Prostate gland (tissue), 2 donors: ENCODE results near the gene MITD1.
"Not testable (repeated sequence)": the region's sequence is repeated elsewhere in the genome, so short reads cannot be mapped to it uniquely, and the experiment has no call there.

ENCODE experiments used
- CTCF ChIP-seq, 4 experiments: fragments of 200-600 bp in 2 of 4; fragments of 450-650 bp in 2 of 4; sonication (generic) in 2 of 4; IDR thresholded peaks; 1 replicate in 3 of 4; 2 replicates in 1 of 4; pipeline ENCODE4 v1.5.1; 2016 to 2019; ENCODE audit warnings: antibody characterized with exemption in 4 of 4, mild to moderate bottlenecking in 2 of 4, moderate library complexity in 2 of 4
- POLR2A ChIP-seq: fragments of 450-650 bp; IDR thresholded peaks from one replicate; pipeline ENCODE4 v1.6.1; 2016; ENCODE audit warnings: antibody characterized with exemption, mild to moderate bottlenecking

- not testable (repeated sequence) for TF ChIP-seq CTCF (IDR thresholded peaks at IDR 0.05); POLR2A
Observed at GRCh38 chr2:99192364-99192763, 11.5 kb upstream of the MITD1 start.
